H1 (cell line): Measurements from ENCODE around the gene RMRP. TPM values are rescaled to one million over a fixed set of nuclear protein-coding genes. Genes with fewer than 3 reads are reported as not detected.
A peak's percentile ranks its signal among the peaks of the same experiment; 100 is the strongest.

Experiments used
- CTCF ChIA-PET: fragments of 300-600 bp; sonication (Branson Sonifier 250); formaldehyde crosslinking; loops from one replicate; lab custom pipeline; 2021; ENCODE audit not compliant: partially characterized antibody; lab: Charles Lee
- POLR2A ChIA-PET: fragments of 300-600 bp; sonication (Branson Sonifier 250); formaldehyde crosslinking; loops from one replicate; lab custom pipeline; 2021; ENCODE audit warnings: inconsistent platforms; ENCODE audit not compliant: partially characterized antibody; lab: Charles Lee
- DNase-seq, 2 experiments: peaks; one replicate each; pipeline versions ENCODE4 v3.0.0 to v3.0.0-alpha.2; 2010 to 2022; ENCODE audit warnings: low spot score in 2 of 2, low read depth in 1 of 2, mixed read lengths in 1 of 2
- FAIRE-seq: peaks from 2 replicates; lab custom pipeline; 2011; peaks lifted over from hg19 to GRCh38; lab: Jason Lieb, UNC
- H2AFZ ChIP-seq: 2 replicates; pipeline ENCODE4 v1.8.1; 2012; ENCODE audit warnings: low read length, inconsistent platforms
- H2AK5ac ChIP-seq: 2 replicates; pipeline ENCODE4 v1.6.1; 2013; ENCODE audit warnings: low read depth, low read length
- H2BK120ac ChIP-seq: replicated peaks from 2 replicates; pipeline ENCODE3; 2013; ENCODE audit warnings: low read depth, low read length, inconsistent platforms
- H2BK12ac ChIP-seq: 2 replicates; pipeline ENCODE4 v1.6.1; 2013; ENCODE audit warnings: low read depth, low read length
- H2BK15ac ChIP-seq: 2 replicates; pipeline ENCODE4 v1.6.1; 2013; ENCODE audit warnings: low read length
- H2BK20ac ChIP-seq: 2 replicates; pipeline ENCODE4 v1.6.1; 2013; ENCODE audit warnings: low read length
- H2BK5ac ChIP-seq: 2 replicates; pipeline ENCODE4 v1.6.1; 2013; ENCODE audit warnings: low read depth, low read length
- H3K14ac ChIP-seq: 2 replicates; pipeline ENCODE4 v1.6.1; 2013; ENCODE audit warnings: inconsistent platforms; ENCODE audit not compliant: insufficient read length
- H3K18ac ChIP-seq: 2 replicates; pipeline ENCODE4 v1.6.1; 2013; ENCODE audit warnings: low read length; ENCODE audit errors: extremely low read depth
- H3K23ac ChIP-seq: 2 replicates; pipeline ENCODE4 v1.6.1; 2013; ENCODE audit warnings: inconsistent platforms; ENCODE audit not compliant: insufficient read length
- H3K23me2 ChIP-seq: 2 replicates; pipeline ENCODE4 v1.6.1; 2013; ENCODE audit warnings: low read depth, low read length
- H3K27ac ChIP-seq: 2 replicates; pipeline ENCODE4 v1.6.1; 2011; ENCODE audit warnings: low read depth, low read length, inconsistent platforms
- H3K27me3 ChIP-seq, 4 experiments: replicated peaks in 1 of 4; 1 replicate in 1 of 4; 2 replicates in 3 of 4; pipeline versions ENCODE4 v1.6.1 to v1.8.1; 2011 to 2013; ENCODE audit warnings: low read length in 3 of 4, mild to moderate bottlenecking in 3 of 4, inconsistent platforms in 2 of 4, mixed read lengths in 2 of 4, moderate library complexity in 1 of 4; ENCODE audit not compliant: control insufficient read depth in 3 of 4, insufficient read depth in 3 of 4; ENCODE audit errors: extremely low read depth in 1 of 4
- H3K36me3 ChIP-seq, 4 experiments: 2 replicates each; pipeline versions ENCODE4 v1.6.1 to v1.8.1; 2011 to 2013; ENCODE audit warnings: mild to moderate bottlenecking in 4 of 4, low read length in 3 of 4, moderate library complexity in 2 of 4, control low read depth in 1 of 4, inconsistent platforms in 1 of 4; ENCODE audit not compliant: insufficient read depth in 4 of 4, control insufficient read depth in 2 of 4
- H3K4ac ChIP-seq: replicated peaks from 2 replicates; pipeline ENCODE3; 2013; ENCODE audit warnings: low read length, low read depth, mixed read lengths, inconsistent platforms; ENCODE audit not compliant: insufficient read length
- H3K4me1 ChIP-seq, 4 experiments: replicated peaks in 1 of 4; 1 replicate in 1 of 4; 2 replicates in 3 of 4; pipeline versions ENCODE4 v1.6.1 to v1.8.1; 2011 to 2013; ENCODE audit warnings: low read length in 3 of 4, inconsistent platforms in 2 of 4, mixed read lengths in 1 of 4; ENCODE audit not compliant: insufficient read depth in 4 of 4, control insufficient read depth in 3 of 4
- H3K4me2 ChIP-seq, 2 experiments: 2 replicates each; pipeline versions ENCODE4 v1.6.1 to v1.8.1; 2011 to 2013; ENCODE audit warnings: low read depth in 2 of 2, low read length in 2 of 2, control low read depth in 1 of 2, inconsistent platforms in 1 of 2, mild to moderate bottlenecking in 1 of 2; ENCODE audit not compliant: insufficient read depth in 1 of 2
- H3K4me3 ChIP-seq, 4 experiments: fragments of 200-600, 300-600 bp in 1 of 4; sonication (generic), shearing (Covaris generic), sonication (Bioruptor Twin) in 1 of 4; 2 replicates each; pipeline versions ENCODE4 v1.5.1 to v1.8.1; 2011 to 2016; ENCODE audit warnings: low read length in 4 of 4, low read depth in 3 of 4, control low read depth in 2 of 4, inconsistent platforms in 2 of 4, mild to moderate bottlenecking in 2 of 4, mixed read lengths in 1 of 4, moderate library complexity in 1 of 4; ENCODE audit not compliant: insufficient read depth in 2 of 4; ENCODE audit errors: extremely low read depth in 1 of 4
- H3K56ac ChIP-seq: replicated peaks from 2 replicates; pipeline ENCODE3; 2013; ENCODE audit warnings: low read depth, mild to moderate bottlenecking, mixed read lengths, low read length, inconsistent platforms; ENCODE audit not compliant: insufficient read length
- H3K79me1 ChIP-seq: 2 replicates; pipeline ENCODE4 v1.6.1; 2013; ENCODE audit warnings: low read depth, low read length, control low read depth
- H3K79me2 ChIP-seq, 2 experiments: 2 replicates each; pipeline versions ENCODE4 v1.6.1 to v1.8.1; 2012 to 2013; ENCODE audit warnings: low read length in 2 of 2, mild to moderate bottlenecking in 2 of 2, inconsistent platforms in 1 of 2; ENCODE audit not compliant: insufficient read depth in 2 of 2, control insufficient read depth in 1 of 2
- H3K9ac ChIP-seq, 4 experiments: replicated peaks in 1 of 4; 1 replicate in 1 of 4; 2 replicates in 3 of 4; pipeline versions ENCODE4 v1.6.1 to v1.8.1; 2011 to 2013; ENCODE audit warnings: low read depth in 3 of 4, low read length in 3 of 4, control low read depth in 2 of 4, mild to moderate bottlenecking in 2 of 4, moderate library complexity in 2 of 4, inconsistent platforms in 1 of 4; ENCODE audit errors: extremely low read depth in 1 of 4
- H3K9me3 ChIP-seq, 2 experiments: 2 replicates each; pipeline versions ENCODE4 v1.6.1 to v1.8.1; 2012 to 2013; ENCODE audit warnings: mild to moderate bottlenecking in 2 of 2, moderate library complexity in 2 of 2, control low read depth in 1 of 2, inconsistent platforms in 1 of 2, low read depth in 1 of 2, low read length in 1 of 2, mixed read lengths in 1 of 2; ENCODE audit not compliant: insufficient read depth in 2 of 2
- H4K20me1 ChIP-seq, 2 experiments: replicated peaks in 1 of 2; 2 replicates each; pipeline versions ENCODE3 to v1.8.1; 2011 to 2013; ENCODE audit warnings: inconsistent platforms in 2 of 2, low read length in 2 of 2, mild to moderate bottlenecking in 1 of 2; ENCODE audit not compliant: insufficient read depth in 2 of 2, control insufficient read depth in 1 of 2
- H4K5ac ChIP-seq: 2 replicates; pipeline ENCODE4 v1.6.1; 2013; ENCODE audit warnings: low read length, low read depth, mixed read lengths, inconsistent platforms; ENCODE audit not compliant: insufficient read length
- H4K8ac ChIP-seq: 2 replicates; pipeline ENCODE4 v1.8.0; 2013; ENCODE audit warnings: mild to moderate bottlenecking, moderate library complexity, low read length, inconsistent platforms; ENCODE audit not compliant: insufficient read depth; ENCODE audit errors: extremely low read depth
- H4K91ac ChIP-seq: replicated peaks from 2 replicates; pipeline ENCODE3; 2013; ENCODE audit warnings: low read length, mixed read lengths, inconsistent platforms; ENCODE audit not compliant: insufficient read length
- RXRA ChIP-seq: IDR thresholded peaks from 2 replicates; pipeline ENCODE4 v1.6.1; 2011; ENCODE audit warnings: low read depth, mild to moderate bottlenecking, low read length, moderate library complexity; ENCODE audit not compliant: insufficient read depth
- TBP ChIP-seq: IDR thresholded peaks from 2 replicates; pipeline ENCODE4 v1.6.1; 2011; ENCODE audit warnings: low read depth, low read length, improper control_type of control experiment
- whole genome bisulfite sequencing, 2 experiments: shearing (Covaris generic) in 1 of 2; methylation state at CpG; one replicate each; pipeline versions ENCODE4 v1.1.6 to v1.1.7; 2013 to 2015; ENCODE audit warnings: low lambda C conversion rate in 2 of 2, mixed read lengths in 2 of 2, inconsistent platforms in 1 of 2, low coverage in 1 of 2, missing lambda C conversion rate in 1 of 2; ENCODE audit not compliant: insufficient replicate concordance in 2 of 2, insufficient coverage in 1 of 2, insufficient read length in 1 of 2; ENCODE audit errors: extremely low coverage in 1 of 2, missing lambda C conversion rate in 1 of 2; 5-methylcytosine and 5-hydroxymethylcytosine counted together
- polyA plus RNA-seq, 7 experiments: library from polyadenylated mRNA; depleted of rRNA in 3 of 7; stranded (reverse) in 5 of 7; unstranded in 2 of 7; fragments of >200 nt in 5 of 7; fragments of 200-250 nt in 2 of 7; gene quantifications; 1 replicate in 5 of 7; 2 replicates in 1 of 7; 4 replicates in 1 of 7; pipeline versions ENCODE4 v1.2.1 to v1.2.3, GENCODE V29; 2011 to 2013; ENCODE audit warnings: missing spikeins in 2 of 7, mixed read lengths in 2 of 7
- total RNA-seq: library from RNA; stranded (reverse); fragmentation: NEBNext Ultra II Directional; extraction: Animal tissue kit (Norgen Biotek cat#: 25700); gene quantifications from 2 replicates; pipeline ENCODE4 v1.2.1, GENCODE V29; 2021

The RMRP gene
- total and polyA plus RNA-seq, 2 of the 8 experiments (the other 6 are each of a cell fraction or from before 2014, with no cell fraction given) = 169 to 14,987 TPM

GRCh38 chr9:35675204-35675603 lies 17.4 kb upstream of the RMRP start:
- Histone ChIP-seq H2BK120ac (no peak overlapping the region), H3K18ac (peak overlapping the region; percentile 36), H3K14ac (no peak overlapping the region), H3K4me1 (peaks cover 0 to 12% (median under 1%) of the 10 kb centered on the region in 4 experiments; a peak in 5 of 7 replicates), H3K56ac (no peak overlapping the region), H4K91ac (no peak overlapping the region), H4K20me1 (no peaks in the 10 kb centered on the region), H3K36me3 (no peaks in the 10 kb centered on the region), H3K79me2 (no peaks in the 10 kb centered on the region), H3K79me1 (no peaks in the 10 kb centered on the region), H4K5ac (no peak overlapping the region), H3K4me3 (peak overlapping the region; percentile 55 to 69 (median 60)), H3K9me3 (no peaks in the 10 kb centered on the region), H3K23ac (no peak overlapping the region), H3K9ac (peak overlapping the region in 3 of 4 experiments; percentile 26 to 65 (median 48); a peak in 3 of 7 replicates), H2AK5ac (no peak overlapping the region), H4K8ac (peak overlapping the region; percentile 38; the same call in 1 of the 2 replicates), H2BK5ac (0 out of 2 replicates have a peak overlapping the region, but pooled peaks have one; percentile 4), H2BK20ac (no peak overlapping the region), H2BK15ac (no peak overlapping the region), H3K27ac (no peak overlapping the region), H2AFZ (peak overlapping the region; percentile 82; the same call in 1 of the 2 replicates), H3K23me2 (peaks cover 2% of the 10 kb centered on the region; the same call in 1 of the 2 replicates), H3K27me3 (peaks cover 0 to 3% (median 3%) of the 10 kb centered on the region in 4 experiments; a peak in 4 of 7 replicates), H2BK12ac (0 out of 2 replicates have a peak overlapping the region, but pooled peaks have one; percentile 35), H3K4me2 (peak overlapping the region; percentile 88 to 91), H3K4ac (no peak overlapping the region)
- ChIA-PET CTCF (interaction anchor here (0.8 to 6.3 kb wide), 11 partner anchors 10 to 64 kb away, joined by 3 to 77 read pairs (median 9); partner anchors contain the start of genes ARHGEF39, CCDC107 and RMRP), POLR2A (interaction anchor here (0.6 to 7.6 kb wide), 13 partner anchors 9 to 64 kb away, joined by 3 to 63 read pairs (median 6); partner anchors contain the start of genes ARHGEF39, CCDC107, CREB3 and RMRP)
- FAIRE-seq (no peak), DNase-seq (peak in 1 of 2 experiments; percentile 59)
- peak; percentile 82 for TF ChIP-seq TBP
- no peak for TF ChIP-seq RXRA
- 35% methylated on average over 11 of the region's 13 CpGs; no CpG with 5 or more reads in 1 of the 2 experiments for WGBS, 2 experiments
